Adrenal gland (tissue), 12 donors: ENCODE data around the gene HBE1. TPM values are rescaled to one million over a fixed set of nuclear protein-coding genes. Genes with fewer than 3 reads are reported as not detected.
"Not testable (repeated sequence)": the region's sequence is repeated elsewhere in the genome, so short reads cannot be mapped to it uniquely, and the experiment has no call there.

ENCODE experiments used
- DNase-seq, 7 donors: peaks; one replicate each; pipeline ENCODE4 v3.0.0-alpha.2; 2019 to 2020
- H3K27ac ChIP-seq, 5 donors: fragments of 200-600 bp; sonication (generic) in 4 of 5; 1 replicate in 3 of 5; 2 replicates in 2 of 5; pipeline versions ENCODE4 v1.5.1 to v1.8.0; 2016 to 2020; ENCODE audit warnings: mild to moderate bottlenecking in 1 of 5
- H3K27me3 ChIP-seq: fragments of 200-600 bp; 2 replicates; pipeline ENCODE4 v1.8.0; 2021
- H3K36me3 ChIP-seq, 2 donors: fragments of 200-600 bp; replicated peaks in 1 of 2; 1 replicate in 1 of 2; 2 replicates in 1 of 2; pipeline versions ENCODE4 v1.5.1 to v1.8.0; 2018 to 2022
- H3K4me1 ChIP-seq, 2 donors: fragments of 200-600 bp; replicated peaks in 1 of 2; 1 replicate in 1 of 2; 2 replicates in 1 of 2; pipeline versions ENCODE4 v1.5.1 to v1.8.0; 2018 to 2021
- H3K4me3 ChIP-seq, 4 donors: fragments of 200-600 bp; sonication (generic) in 3 of 4; one replicate each; pipeline ENCODE4 v1.5.1; 2016 to 2018
- H3K9me3 ChIP-seq, 3 donors: fragments of 200-600 bp; sonication (generic) in 1 of 3; replicated peaks in 1 of 3; 1 replicate in 2 of 3; 2 replicates in 1 of 3; pipeline versions ENCODE4 v1.5.1 to v1.8.0; 2016 to 2021
- POLR2A ChIP-seq, 2 donors: fragments of 450-650 bp; IDR thresholded peaks; one replicate each; pipeline ENCODE4 v1.6.1; 2017; ENCODE audit warnings: antibody characterized with exemption in 2 of 2, mild to moderate bottlenecking in 2 of 2, moderate library complexity in 1 of 2
- WGBS, 4 donors: extraction: QIAGEN DNeasy Blood & Tissue Kit in 2 of 4; methylation state at CpG; one replicate each; pipeline versions ENCODE4 v1.1.5 to v1.1.7; 2013 to 2017; 5-methylcytosine and 5-hydroxymethylcytosine counted together
- intact Hi-C, 2 donors: fragments of 100-400 bp; cut with DNase I; formaldehyde crosslinking; loops; one replicate each; pipeline versions ENCODE4 v1.14.1 to v1.15.0; 2022 to 2023
- polyA plus RNA-seq, 3 donors: library from polyadenylated mRNA; stranded (reverse); fragments of 200-250 nt in 2 of 3; fragments of 350-450 nt in 1 of 3; fragmentation: Illumina TruSeq in 1 of 3; extraction: RNeasy Lipid Tissue Mini Kit (QIAGEN cat#74804) in 1 of 3; gene quantifications; one replicate each; pipeline ENCODE4 v1.2.3, GENCODE V29; 2013 to 2014
- total RNA-seq, 9 donors: library from RNA; depleted of rRNA in 4 of 9; stranded (reverse); fragments of >200 nt in 4 of 9; fragments of 120-200 nt in 1 of 9; fragmentation: NEBNext Ultra II Directional in 1 of 9; extraction: Animal tissue kit (Norgen Biotek cat#: 25700) in 1 of 9; gene quantifications; one replicate each; pipeline versions ENCODE4 v1.1.0 to v1.2.4, GENCODE V29; 2013 to 2023
- TF ChIP-seq, protein P1 (sequence below), 6 experiments: fragments of 450-650 bp in 4 of 6; fragments of 200-600 bp in 2 of 6; sonication (generic) in 1 of 6; IDR thresholded peaks; 1 replicate in 5 of 6; 2 replicates in 1 of 6; pipeline versions ENCODE4 v1.5.1 to v1.8.0; 2016 to 2021; ENCODE audit warnings: antibody characterized with exemption in 6 of 6, mild to moderate bottlenecking in 2 of 6, moderate library complexity in 1 of 6
- donor health status: healthy with polysubstance abuse.
- donor health status: Bipolar disorder and iron deficiency.
- donor health status: DM: yes; HTN: yes; CAD: no.
- donor health status: DM: no; HTN: no; CAD: no.
- donor health status: DM: no; HTN: no; CAD: no.
- donor health status: DM: yes; HTN: yes; CAD: no.

The HBE1 gene
- total and polyA plus RNA-seq, 12 donors: 0.16 to 42.8 (median 3.6) TPM; not detected in 7

DNA sequence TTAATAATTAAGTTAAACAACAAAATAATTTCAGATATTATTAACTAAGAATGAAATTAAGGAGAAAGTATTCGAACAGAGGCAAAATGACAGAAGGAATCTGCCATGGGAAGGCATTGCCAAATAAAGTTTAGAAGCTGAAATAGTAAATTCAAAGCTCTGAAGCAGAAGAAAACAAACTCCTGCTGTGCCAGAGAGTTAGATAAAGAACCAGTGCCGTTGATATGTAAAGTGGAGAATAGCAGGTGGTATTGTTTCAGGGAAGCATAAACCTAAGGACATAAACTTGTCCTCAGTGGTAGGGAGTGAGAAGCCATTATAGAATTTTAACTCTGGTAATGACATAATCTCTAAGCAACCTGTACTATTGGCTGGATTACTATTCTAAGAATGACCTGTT lies 12.4 kb downstream of the HBE1 start:
- no peaks in the 10 kb centered on the region for H3K36me3 ChIP-seq
- no peak for DNase-seq
- H3K27me3 ChIP-seq: no peaks in the 10 kb centered on the region
- TF ChIP-seq POLR2A (IDR thresholded peaks at IDR 0.05): no peak
- TF ChIP-seq, protein P1, sequence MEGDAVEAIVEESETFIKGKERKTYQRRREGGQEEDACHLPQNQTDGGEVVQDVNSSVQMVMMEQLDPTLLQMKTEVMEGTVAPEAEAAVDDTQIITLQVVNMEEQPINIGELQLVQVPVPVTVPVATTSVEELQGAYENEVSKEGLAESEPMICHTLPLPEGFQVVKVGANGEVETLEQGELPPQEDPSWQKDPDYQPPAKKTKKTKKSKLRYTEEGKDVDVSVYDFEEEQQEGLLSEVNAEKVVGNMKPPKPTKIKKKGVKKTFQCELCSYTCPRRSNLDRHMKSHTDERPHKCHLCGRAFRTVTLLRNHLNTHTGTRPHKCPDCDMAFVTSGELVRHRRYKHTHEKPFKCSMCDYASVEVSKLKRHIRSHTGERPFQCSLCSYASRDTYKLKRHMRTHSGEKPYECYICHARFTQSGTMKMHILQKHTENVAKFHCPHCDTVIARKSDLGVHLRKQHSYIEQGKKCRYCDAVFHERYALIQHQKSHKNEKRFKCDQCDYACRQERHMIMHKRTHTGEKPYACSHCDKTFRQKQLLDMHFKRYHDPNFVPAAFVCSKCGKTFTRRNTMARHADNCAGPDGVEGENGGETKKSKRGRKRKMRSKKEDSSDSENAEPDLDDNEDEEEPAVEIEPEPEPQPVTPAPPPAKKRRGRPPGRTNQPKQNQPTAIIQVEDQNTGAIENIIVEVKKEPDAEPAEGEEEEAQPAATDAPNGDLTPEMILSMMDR (IDR thresholded peaks at IDR 0.05): no peak
- 31 to 33% (median 32%) methylated on average over 2 of the region's 2 CpGs for WGBS, 4 donors
- H3K4me3 ChIP-seq: no peak overlapping the region
- H3K9me3 ChIP-seq: no peaks in the 10 kb centered on the region
- no peak overlapping the region for H3K27ac ChIP-seq
- intact Hi-C loops: no loop called here
- no peaks in the 10 kb centered on the region for H3K4me1 ChIP-seq

DNA sequence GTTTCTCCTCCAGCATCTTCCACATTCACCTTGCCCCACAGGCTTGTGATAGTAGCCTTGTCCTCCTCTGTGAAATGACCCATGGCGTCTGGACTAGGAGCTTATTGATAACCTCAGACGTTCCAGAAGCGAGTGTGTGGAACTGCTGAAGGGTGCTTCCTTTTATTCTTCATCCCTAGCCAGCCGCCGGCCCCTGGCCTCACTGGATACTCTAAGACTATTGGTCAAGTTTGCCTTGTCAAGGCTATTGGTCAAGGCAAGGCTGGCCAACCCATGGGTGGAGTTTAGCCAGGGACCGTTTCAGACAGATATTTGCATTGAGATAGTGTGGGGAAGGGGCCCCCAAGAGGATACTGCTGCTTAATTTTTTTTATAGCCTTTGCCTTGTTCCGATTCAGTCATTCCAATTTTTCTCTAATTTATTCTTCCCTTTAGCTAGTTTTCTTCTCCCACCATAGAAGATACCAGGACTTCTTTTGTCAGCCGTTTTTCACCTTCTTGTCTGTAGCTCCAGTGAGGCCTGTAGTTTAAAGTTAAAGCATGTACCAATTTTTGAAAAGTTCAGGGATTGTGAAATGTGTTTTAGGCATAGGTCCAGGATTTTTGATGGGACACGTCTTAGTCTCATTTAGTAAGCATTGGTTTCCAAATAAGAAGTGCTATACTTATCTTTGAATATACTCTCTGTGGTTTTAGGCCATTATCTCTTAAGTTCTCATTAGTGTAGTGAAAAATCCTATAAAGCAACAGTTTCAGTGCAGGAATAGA lies 14.9 kb downstream of the HBE1 start, which contains the start of gene HBG2:
Gene HBG2, minus strand, starts transcription at position 136 of the 768 bp plus-strand sequence. Its CDS starts 53 bp downstream, at position 83.
- H3K4me1 ChIP-seq, H3K27ac ChIP-seq, H3K36me3 ChIP-seq, H3K4me3 ChIP-seq, H3K27me3 ChIP-seq, DNase-seq, intact Hi-C loops, H3K9me3 ChIP-seq: not testable (repeated sequence)
- 54 to 68% (median 61%) methylated on average over 4 of the region's 9 CpGs for WGBS, 4 donors

DNA sequence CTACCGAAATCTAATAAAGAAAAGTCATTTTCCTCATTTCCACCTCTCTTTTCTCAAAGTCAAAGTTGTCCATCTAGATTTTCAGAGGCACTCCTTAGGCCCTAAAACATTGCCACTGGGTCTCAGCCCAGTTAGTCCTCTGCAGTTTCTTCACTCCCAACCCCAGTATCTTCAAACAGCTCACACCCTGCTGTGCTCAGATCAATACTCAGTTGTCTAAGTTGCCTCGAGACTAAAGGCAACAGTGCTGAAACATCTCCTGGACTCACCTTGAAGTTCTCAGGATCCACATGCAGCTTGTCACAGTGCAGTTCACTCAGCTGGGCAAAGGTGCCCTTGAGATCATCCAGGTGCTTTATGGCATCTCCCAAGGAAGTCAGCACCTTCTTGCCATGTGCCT lies 15.7 kb downstream of the HBE1 start:
- DNase-seq, H3K4me1 ChIP-seq, H3K27me3 ChIP-seq, H3K4me3 ChIP-seq, H3K27ac ChIP-seq, H3K9me3 ChIP-seq, intact Hi-C loops, H3K36me3 ChIP-seq: not testable (repeated sequence)
- 60 to 65% (median 65%) methylated on average over 2 of the region's 2 CpGs for WGBS, 4 donors

DNA sequence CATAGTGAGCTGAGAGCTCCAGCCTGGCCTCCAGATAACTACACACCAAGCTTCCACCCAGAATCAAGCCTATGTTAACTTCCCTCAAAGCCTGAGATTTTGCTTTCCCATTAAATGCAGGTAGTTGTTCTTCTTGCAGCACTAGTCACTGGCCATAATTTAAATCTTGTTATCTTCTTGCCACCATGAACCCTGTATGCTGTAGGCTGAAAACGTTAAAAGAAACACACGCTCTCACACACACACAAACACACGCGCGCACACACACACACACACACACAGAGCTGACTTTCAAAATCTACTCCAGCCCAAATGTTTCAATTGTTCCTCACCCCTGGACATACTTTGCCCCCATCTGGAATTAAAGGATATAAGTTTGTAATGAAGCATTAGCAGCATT lies 16.3 kb downstream of the HBE1 start:
- WGBS, 4 donors: 63 to 86% (median 77%) methylated on average over 5 of the region's 5 CpGs
- H3K9me3 ChIP-seq, H3K36me3 ChIP-seq, H3K4me3 ChIP-seq, H3K27me3 ChIP-seq, intact Hi-C loops, DNase-seq, H3K27ac ChIP-seq, H3K4me1 ChIP-seq: not testable (repeated sequence)

DNA sequence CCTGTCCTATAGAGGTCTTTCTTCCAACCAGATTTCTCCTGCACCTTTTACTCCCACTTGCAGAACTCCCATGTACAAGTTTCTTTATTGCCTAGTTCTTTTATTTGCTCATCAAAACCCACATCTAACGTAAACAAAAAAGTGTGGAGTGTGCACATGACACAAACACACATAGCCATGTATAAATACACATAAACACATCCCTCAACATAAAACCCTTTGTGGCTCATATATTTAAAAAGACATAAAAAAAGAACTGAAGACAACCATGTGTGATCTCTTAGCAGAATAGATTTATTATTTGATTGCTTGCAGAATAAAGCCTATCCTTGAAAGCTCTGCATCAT lies 16.9 kb downstream of the HBE1 start:
- H3K36me3 ChIP-seq: no peaks in the 10 kb centered on the region
- WGBS, 4 donors: 55 to 62% (median 56%) methylated on average over 1 of the region's 1 CpG
- no peak overlapping the region for H3K4me3 ChIP-seq
- no peak for DNase-seq
- H3K9me3 ChIP-seq: no peaks in the 10 kb centered on the region
- H3K27ac ChIP-seq: no peak overlapping the region
- intact Hi-C loops: no loop called here
- no peaks in the 10 kb centered on the region for H3K4me1 ChIP-seq
- TF ChIP-seq POLR2A (IDR thresholded peaks at IDR 0.05): no peak
- TF ChIP-seq, protein P1 (IDR thresholded peaks at IDR 0.05): no peak
- no peaks in the 10 kb centered on the region for H3K27me3 ChIP-seq
